Loucy (cell line): Measurements from ENCODE around the gene PRSS50.

Experiments used
- H2AFZ ChIP-seq: fragments of 200-600 bp; sonication (generic); 2 replicates; pipeline ENCODE4 v1.6.0; 2016; ENCODE audit warnings: antibody characterized with exemption, mild to moderate bottlenecking, low read length, moderate library complexity
- H3F3A ChIP-seq: fragments of 200-600 bp; 2 replicates; pipeline ENCODE4 v1.6.0; 2016; ENCODE audit warnings: antibody characterized with exemption, low read depth, mild to moderate bottlenecking
- H3K27me3 ChIP-seq: fragments of 200-600 bp; sonication (generic); 2 replicates; pipeline ENCODE4 v1.6.1; 2014; ENCODE audit warnings: low read length, mild to moderate bottlenecking; ENCODE audit not compliant: insufficient read depth, poor library complexity, severe bottlenecking
- H3K36me3 ChIP-seq: fragments of 200-600 bp; sonication (generic); 2 replicates; pipeline ENCODE4 v1.6.1; 2016; ENCODE audit warnings: low read length; ENCODE audit not compliant: insufficient read depth
- H3K4me1 ChIP-seq: fragments of 200-600 bp; sonication (generic); 2 replicates; pipeline ENCODE4 v1.5.1; 2014; ENCODE audit warnings: low read length, mild to moderate bottlenecking; ENCODE audit not compliant: insufficient read depth, poor library complexity, severe bottlenecking
- H3K4me2 ChIP-seq: fragments of 200-600 bp; sonication (generic); 2 replicates; pipeline ENCODE4 v1.6.0; 2014; ENCODE audit warnings: antibody characterized with exemption, low read length, low read depth, mild to moderate bottlenecking; ENCODE audit not compliant: poor library complexity, severe bottlenecking
- H3K4me3 ChIP-seq: fragments of 200-600 bp; sonication (generic); 2 replicates; pipeline ENCODE4 v1.5.1; 2014; ENCODE audit warnings: low read length, mild to moderate bottlenecking, mixed read lengths; ENCODE audit not compliant: poor library complexity, severe bottlenecking
- H3K79me2 ChIP-seq: fragments of 200-600 bp; sonication (generic); 2 replicates; pipeline ENCODE4 v1.6.1; 2014; ENCODE audit warnings: low read length; ENCODE audit not compliant: insufficient read depth
- H3K9ac ChIP-seq: fragments of 200-600 bp; sonication (generic); 2 replicates; pipeline ENCODE4 v1.6.0; 2014; ENCODE audit warnings: mild to moderate bottlenecking, low read depth, low read length, moderate library complexity; ENCODE audit not compliant: poor library complexity, severe bottlenecking
- H3K9me2 ChIP-seq: fragments of 200-600 bp; sonication (generic); replicated peaks from 2 replicates; pipeline ENCODE4 v1.6.1; 2016; ENCODE audit warnings: low read depth, low read length, mixed read lengths
- H3K9me3 ChIP-seq: fragments of 200-600 bp; sonication (generic); 2 replicates; pipeline ENCODE4 v1.6.1; 2014; ENCODE audit warnings: mild to moderate bottlenecking, antibody characterized with exemption, low read length, low read depth; ENCODE audit not compliant: insufficient read depth
- H4K20me1 ChIP-seq: fragments of 200-600 bp; sonication (generic); 2 replicates; pipeline ENCODE4 v1.6.0; 2014; ENCODE audit warnings: antibody characterized with exemption, low read length, mild to moderate bottlenecking; ENCODE audit not compliant: insufficient read depth, poor library complexity, severe bottlenecking
- EZH2phosphoT487 ChIP-seq: fragments of 200-600 bp; IDR thresholded peaks from 2 replicates; pipeline ENCODE4 v1.6.1; 2018; ENCODE audit warnings: antibody characterized with exemption, mild to moderate bottlenecking, moderate library complexity, borderline replicate concordance
- TF ChIP-seq, protein P1 (sequence below): fragments of 200-600 bp; sonication (generic); conservative IDR thresholded peaks from 2 replicates; pipeline ENCODE4 v1.5.1; 2014; ENCODE audit warnings: mild to moderate bottlenecking, antibody characterized with exemption, low read length

The PRSS50 gene

DNA sequence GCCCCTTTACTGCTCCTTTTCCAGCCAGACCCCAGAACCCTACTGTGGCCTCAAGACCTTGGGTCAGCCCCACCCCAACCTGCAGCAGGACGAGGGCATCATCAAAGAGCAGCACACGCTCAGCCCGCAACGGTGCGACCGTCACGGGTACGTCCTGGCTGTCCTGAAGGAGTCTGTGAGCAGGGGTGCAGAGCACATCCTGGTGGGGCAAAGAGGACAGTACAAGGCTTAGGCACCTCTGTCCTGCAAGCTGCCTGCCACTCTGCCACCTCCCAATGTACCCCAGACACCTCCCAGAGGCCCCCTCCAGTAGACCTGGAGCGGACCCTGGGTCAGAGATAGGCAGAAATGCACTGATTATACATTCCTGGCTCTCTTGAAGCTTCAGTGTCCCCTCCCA lies 32.2 kb downstream of the PRSS50 start:
- Histone ChIP-seq H3K79me2 (no peaks in the 10 kb centered on the region), H3K4me1 (no peaks in the 10 kb centered on the region), H3K4me2 (no peak overlapping the region), H3K9me3 (no peaks in the 10 kb centered on the region), H3K9me2 (no peaks in the 10 kb centered on the region), H3K36me3 (no peaks in the 10 kb centered on the region), H3K9ac (no peak overlapping the region), H2AFZ (no peak overlapping the region), H3K27me3 (no peaks in the 10 kb centered on the region), H4K20me1 (no peaks in the 10 kb centered on the region), H3F3A (no peaks in the 10 kb centered on the region), H3K4me3 (no peak overlapping the region)
- no peak for TF ChIP-seq EZH2phosphoT487

DNA sequence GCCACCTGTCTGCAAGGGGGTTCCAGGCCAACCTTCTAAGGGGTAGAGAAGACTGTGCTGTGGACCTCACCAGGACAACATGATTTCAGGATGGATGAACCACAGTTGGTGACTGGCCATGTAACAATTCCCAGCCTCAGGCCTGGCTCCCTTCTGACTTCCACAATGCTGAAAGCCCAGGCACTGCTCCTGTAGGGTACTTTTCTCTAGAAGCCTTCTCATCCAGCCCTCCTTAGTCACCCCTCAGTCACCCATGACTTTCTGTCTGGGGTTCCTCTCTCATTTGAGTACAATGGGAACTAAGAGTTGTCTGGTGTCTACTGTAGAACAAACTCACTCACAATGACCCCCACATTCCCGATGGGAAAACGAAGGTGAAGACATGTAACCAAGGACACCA lies 32.8 kb downstream of the PRSS50 start:
- TF ChIP-seq EZH2phosphoT487: no peak
- TF ChIP-seq, protein P1, sequence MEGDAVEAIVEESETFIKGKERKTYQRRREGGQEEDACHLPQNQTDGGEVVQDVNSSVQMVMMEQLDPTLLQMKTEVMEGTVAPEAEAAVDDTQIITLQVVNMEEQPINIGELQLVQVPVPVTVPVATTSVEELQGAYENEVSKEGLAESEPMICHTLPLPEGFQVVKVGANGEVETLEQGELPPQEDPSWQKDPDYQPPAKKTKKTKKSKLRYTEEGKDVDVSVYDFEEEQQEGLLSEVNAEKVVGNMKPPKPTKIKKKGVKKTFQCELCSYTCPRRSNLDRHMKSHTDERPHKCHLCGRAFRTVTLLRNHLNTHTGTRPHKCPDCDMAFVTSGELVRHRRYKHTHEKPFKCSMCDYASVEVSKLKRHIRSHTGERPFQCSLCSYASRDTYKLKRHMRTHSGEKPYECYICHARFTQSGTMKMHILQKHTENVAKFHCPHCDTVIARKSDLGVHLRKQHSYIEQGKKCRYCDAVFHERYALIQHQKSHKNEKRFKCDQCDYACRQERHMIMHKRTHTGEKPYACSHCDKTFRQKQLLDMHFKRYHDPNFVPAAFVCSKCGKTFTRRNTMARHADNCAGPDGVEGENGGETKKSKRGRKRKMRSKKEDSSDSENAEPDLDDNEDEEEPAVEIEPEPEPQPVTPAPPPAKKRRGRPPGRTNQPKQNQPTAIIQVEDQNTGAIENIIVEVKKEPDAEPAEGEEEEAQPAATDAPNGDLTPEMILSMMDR: no peak
- Histone ChIP-seq H3K36me3 (no peaks in the 10 kb centered on the region), H3K79me2 (no peaks in the 10 kb centered on the region), H2AFZ (no peak overlapping the region), H3K9me2 (no peaks in the 10 kb centered on the region), H4K20me1 (no peaks in the 10 kb centered on the region), H3K9ac (no peak overlapping the region), H3K4me2 (no peak overlapping the region), H3K27me3 (no peaks in the 10 kb centered on the region), H3F3A (no peaks in the 10 kb centered on the region), H3K9me3 (no peaks in the 10 kb centered on the region), H3K4me1 (no peaks in the 10 kb centered on the region), H3K4me3 (no peak overlapping the region)

GRCh38 chr3:46682974-46683373 lies 34.7 kb downstream of the PRSS50 start:
- Histone ChIP-seq H3K4me2 (no peak overlapping the region), H3K4me3 (no peak overlapping the region), H3K27me3 (no peaks in the 10 kb centered on the region), H3K9ac (no peak overlapping the region), H3F3A (no peaks in the 10 kb centered on the region), H3K79me2 (no peaks in the 10 kb centered on the region), H3K9me3 (no peaks in the 10 kb centered on the region), H2AFZ (no peak overlapping the region), H4K20me1 (no peaks in the 10 kb centered on the region), H3K9me2 (no peaks in the 10 kb centered on the region), H3K36me3 (no peaks in the 10 kb centered on the region), H3K4me1 (no peaks in the 10 kb centered on the region)
- TF ChIP-seq EZH2phosphoT487: no peak
- TF ChIP-seq, protein P1: no peak

GRCh38 chr3:46681856-46682540 lies 35.7 kb downstream of the PRSS50 start:
- Histone ChIP-seq H3K79me2 (no peaks in the 10 kb centered on the region), H3K36me3 (no peaks in the 10 kb centered on the region), H3F3A (no peaks in the 10 kb centered on the region), H3K27me3 (no peaks in the 10 kb centered on the region), H3K4me3 (no peak overlapping the region), H3K9ac (no peak overlapping the region), H3K9me2 (no peaks in the 10 kb centered on the region), H4K20me1 (no peaks in the 10 kb centered on the region), H3K4me1 (no peaks in the 10 kb centered on the region), H3K4me2 (no peak overlapping the region), H2AFZ (no peak overlapping the region), H3K9me3 (no peaks in the 10 kb centered on the region)
- no peak for TF ChIP-seq EZH2phosphoT487
- TF ChIP-seq, protein P1: no peak
